ENCODE results near the gene CEBPG.

CEBPG gene

DNA sequence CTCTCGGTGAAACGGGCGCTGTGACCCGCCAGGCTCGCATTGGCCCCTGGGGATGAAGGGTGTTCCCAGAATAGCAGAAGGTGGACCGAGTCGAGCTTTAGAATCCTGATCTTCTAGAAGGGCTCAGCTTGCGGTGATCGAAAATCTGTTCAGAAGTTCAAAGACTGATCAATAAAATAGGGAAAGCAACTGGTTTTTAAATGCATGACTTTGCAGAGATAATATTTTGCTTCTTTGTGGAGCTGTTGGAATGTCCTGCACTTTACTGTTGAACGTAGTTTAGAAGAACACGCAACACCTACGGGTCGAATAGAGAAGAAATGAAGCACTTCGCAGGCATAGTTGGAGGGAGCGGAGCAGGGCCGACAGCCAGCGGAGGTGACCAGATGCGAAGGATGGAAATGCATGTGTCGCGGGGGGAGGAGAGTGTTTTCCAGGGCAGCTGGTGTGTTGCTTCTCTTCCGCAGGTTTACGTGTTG lies 766 bp downstream of the CEBPG start:
- H4K91ac ChIP-seq (ENCODE audit: low read depth, low read length, poor library complexity): no peak overlapping the region
- H2BK15ac ChIP-seq (ENCODE audit: low read length): no peak overlapping the region
- H3K4ac ChIP-seq (ENCODE audit: low read length): no peak overlapping the region
- no peak overlapping the region for H3K27ac ChIP-seq (replicated peaks; ENCODE audit: low read length)
- H2AK5ac ChIP-seq (ENCODE audit: low read depth, low read length): no peak overlapping the region
- H3K27me3 ChIP-seq (ENCODE audit: control insufficient read depth in 3 of 3, insufficient read depth in 3 of 3, low read depth in 1 of 3, low read length in 3 of 3): peaks cover 0 to 5% (median 0%) of the 10 kb centered on the region in 3 experiments
- no peaks in the 10 kb centered on the region for H3K79me1 ChIP-seq (ENCODE audit: low read depth, low read length)
- no peak overlapping the region for H3K23ac ChIP-seq (ENCODE audit: low read depth, low read length, poor library complexity)
- H4K8ac ChIP-seq (ENCODE audit: low read depth, low read length): no peak overlapping the region
- H3K18ac ChIP-seq (ENCODE audit: low read length): no peak overlapping the region
- H2AFZ ChIP-seq (ENCODE audit: low read length): peak overlapping the region; percentile 99
- no peaks in the 10 kb centered on the region for H3K9me3 ChIP-seq (replicated peaks in 1 of 2; ENCODE audit: control insufficient read depth in 2 of 2, insufficient read depth in 1 of 2, low read depth in 1 of 2, low read length in 2 of 2)
- H3K36me3 ChIP-seq (replicated peaks in 1 of 2; ENCODE audit: control insufficient read depth in 2 of 2, insufficient read depth in 2 of 2, low read length in 2 of 2): peaks cover 2 to 27% of the 10 kb centered on the region in 2 donors
- no peak for DNase-seq (ENCODE audit: low spot score)
- H3K4me1 ChIP-seq (ENCODE audit: control insufficient read depth in 2 of 2, insufficient read depth in 1 of 2, low read depth in 1 of 2, low read length in 2 of 2): peaks cover 5 to 16% of the 10 kb centered on the region in 2 donors
- no peak overlapping the region for H2BK5ac ChIP-seq (ENCODE audit: low read length)
- H2BK12ac ChIP-seq (ENCODE audit: low read length): no peak overlapping the region
- H3K14ac ChIP-seq (ENCODE audit: low read length): no peak overlapping the region
- peak overlapping the region; percentile 62 to 100 for H3K4me3 ChIP-seq (ENCODE audit: low read length in 2 of 2)
- WGBS, 2 donors (ENCODE audit: extremely low coverage in 2 of 2, insufficient read length in 2 of 2, insufficient replicate concordance in 1 of 2): no CpG with 5 or more reads among the region's 22 CpGs
- no peak overlapping the region for H2BK120ac ChIP-seq (ENCODE audit: low read depth, low read length)
- peak overlapping the region; percentile 85 for H3K9ac ChIP-seq (ENCODE audit: low read depth, low read length, poor library complexity)
- H3K4me2 ChIP-seq (ENCODE audit: insufficient read depth, low read length, poor library complexity, severe bottlenecking): peak overlapping the region; percentile 67

- Histone ChIP-seq H3K4me2 (ENCODE audit: insufficient read depth, low read length, poor library complexity, severe bottlenecking) (no peak overlapping the region), H2BK120ac (ENCODE audit: low read depth, low read length) (no peak overlapping the region), H3K4ac (ENCODE audit: low read length) (no peak overlapping the region), H3K4me1 (ENCODE audit: control insufficient read depth in 2 of 2, insufficient read depth in 1 of 2, low read depth in 1 of 2, low read length in 2 of 2) (peaks cover 5 to 16% of the 10 kb centered on the region in 2 donors), H4K91ac (ENCODE audit: low read depth, low read length, poor library complexity) (no peak overlapping the region), H3K9me3 (replicated peaks in 1 of 2; ENCODE audit: control insufficient read depth in 2 of 2, insufficient read depth in 1 of 2, low read depth in 1 of 2, low read length in 2 of 2) (no peaks in the 10 kb centered on the region), H2BK15ac (ENCODE audit: low read length) (no peak overlapping the region), H3K27me3 (ENCODE audit: control insufficient read depth in 3 of 3, insufficient read depth in 3 of 3, low read depth in 1 of 3, low read length in 3 of 3) (no peaks in the 10 kb centered on the region), H3K18ac (ENCODE audit: low read length) (no peak overlapping the region), H3K79me1 (ENCODE audit: low read depth, low read length) (no peaks in the 10 kb centered on the region), H2AFZ (ENCODE audit: low read length) (no peak overlapping the region), H3K4me3 (ENCODE audit: low read length in 2 of 2) (peak overlapping the region in 1 of 2 donors; percentile 62), H3K36me3 (replicated peaks in 1 of 2; ENCODE audit: control insufficient read depth in 2 of 2, insufficient read depth in 2 of 2, low read length in 2 of 2) (peaks cover 5 to 37% of the 10 kb centered on the region in 2 donors), H3K23ac (ENCODE audit: low read depth, low read length, poor library complexity) (no peak overlapping the region), H3K27ac (replicated peaks; ENCODE audit: low read length) (no peak overlapping the region), H3K14ac (ENCODE audit: low read length) (no peak overlapping the region), H2BK5ac (ENCODE audit: low read length) (no peak overlapping the region), H3K9ac (ENCODE audit: low read depth, low read length, poor library complexity) (no peak overlapping the region), H4K8ac (ENCODE audit: low read depth, low read length) (no peak overlapping the region), H2BK12ac (ENCODE audit: low read length) (no peak overlapping the region), H2AK5ac (ENCODE audit: low read depth, low read length) (no peak overlapping the region)
- DNase-seq (ENCODE audit: low spot score): no peak
- WGBS, 2 donors (ENCODE audit: extremely low coverage in 2 of 2, insufficient read length in 2 of 2, insufficient replicate concordance in 1 of 2): no CpG with 5 or more reads among the region's 9 CpGs
Measured at GRCh38 chr19:33375156-33375836, 1.8 kb downstream of the CEBPG start.

- peak overlapping the region in 1 of 2 donors; percentile 0 for H3K4me3 ChIP-seq (ENCODE audit: low read length in 2 of 2)
- no peak overlapping the region for H3K14ac ChIP-seq (ENCODE audit: low read length)
- no peak overlapping the region for H2AFZ ChIP-seq (ENCODE audit: low read length)
- no peak overlapping the region for H3K4me2 ChIP-seq (ENCODE audit: insufficient read depth, low read length, poor library complexity, severe bottlenecking)
- 100% methylated on average over 1 of the region's 1 CpG; no CpG with 5 or more reads in 1 of the 2 donors for WGBS, 2 donors (ENCODE audit: extremely low coverage in 2 of 2, insufficient read length in 2 of 2, insufficient replicate concordance in 1 of 2)
- H2BK12ac ChIP-seq (ENCODE audit: low read length): no peak overlapping the region
- H2BK15ac ChIP-seq (ENCODE audit: low read length): no peak overlapping the region
- no peak overlapping the region for H3K9ac ChIP-seq (ENCODE audit: low read depth, low read length, poor library complexity)
- H3K9me3 ChIP-seq (replicated peaks in 1 of 2; ENCODE audit: control insufficient read depth in 2 of 2, insufficient read depth in 1 of 2, low read depth in 1 of 2, low read length in 2 of 2): no peaks in the 10 kb centered on the region
- no peak overlapping the region for H3K27ac ChIP-seq (replicated peaks; ENCODE audit: low read length)
- H3K23ac ChIP-seq (ENCODE audit: low read depth, low read length, poor library complexity): no peak overlapping the region
- peaks cover 5 to 42% of the 10 kb centered on the region in 2 donors for H3K36me3 ChIP-seq (replicated peaks in 1 of 2; ENCODE audit: control insufficient read depth in 2 of 2, insufficient read depth in 2 of 2, low read length in 2 of 2)
- H3K27me3 ChIP-seq (ENCODE audit: control insufficient read depth in 3 of 3, insufficient read depth in 3 of 3, low read depth in 1 of 3, low read length in 3 of 3): no peaks in the 10 kb centered on the region
- DNase-seq (ENCODE audit: low spot score): no peak
- no peak overlapping the region for H3K18ac ChIP-seq (ENCODE audit: low read length)
- peaks cover 5 to 16% of the 10 kb centered on the region in 2 donors for H3K4me1 ChIP-seq (ENCODE audit: control insufficient read depth in 2 of 2, insufficient read depth in 1 of 2, low read depth in 1 of 2, low read length in 2 of 2)
- no peak overlapping the region for H3K4ac ChIP-seq (ENCODE audit: low read length)
- no peak overlapping the region for H2AK5ac ChIP-seq (ENCODE audit: low read depth, low read length)
- no peak overlapping the region for H4K91ac ChIP-seq (ENCODE audit: low read depth, low read length, poor library complexity)
- no peak overlapping the region for H2BK120ac ChIP-seq (ENCODE audit: low read depth, low read length)
- no peak overlapping the region for H2BK5ac ChIP-seq (ENCODE audit: low read length)
- no peaks in the 10 kb centered on the region for H3K79me1 ChIP-seq (ENCODE audit: low read depth, low read length)
- H4K8ac ChIP-seq (ENCODE audit: low read depth, low read length): no peak overlapping the region
Measured at GRCh38 chr19:33375837-33376159, 2.3 kb downstream of the CEBPG start.

GRCh38 chr19:33376423-33376822 lies 2.9 kb downstream of the CEBPG start:
- Histone ChIP-seq H3K14ac (ENCODE audit: low read length) (no peak overlapping the region), H2AFZ (ENCODE audit: low read length) (no peak overlapping the region)
- no peak for DNase-seq (ENCODE audit: low spot score)

More at GRCh38 chr19:33376423-33376822, 2.9 kb downstream of the CEBPG start:
- peaks cover 5 to 49% of the 10 kb centered on the region in 2 donors for H3K36me3 ChIP-seq (replicated peaks in 1 of 2; ENCODE audit: control insufficient read depth in 2 of 2, insufficient read depth in 2 of 2, low read length in 2 of 2)
- no peak overlapping the region for H4K8ac ChIP-seq (ENCODE audit: low read depth, low read length)
- no peak overlapping the region for H3K9ac ChIP-seq (ENCODE audit: low read depth, low read length, poor library complexity)
- no peaks in the 10 kb centered on the region for H3K27me3 ChIP-seq (ENCODE audit: control insufficient read depth in 3 of 3, insufficient read depth in 3 of 3, low read depth in 1 of 3, low read length in 3 of 3)
- no peak overlapping the region for H2BK5ac ChIP-seq (ENCODE audit: low read length)
- H3K4me1 ChIP-seq (ENCODE audit: control insufficient read depth in 2 of 2, insufficient read depth in 1 of 2, low read depth in 1 of 2, low read length in 2 of 2): peaks cover 5 to 16% of the 10 kb centered on the region in 2 donors
- H3K4me3 ChIP-seq (ENCODE audit: low read length in 2 of 2): no peak overlapping the region
- H2BK120ac ChIP-seq (ENCODE audit: low read depth, low read length): no peak overlapping the region
- H3K9me3 ChIP-seq (replicated peaks in 1 of 2; ENCODE audit: control insufficient read depth in 2 of 2, insufficient read depth in 1 of 2, low read depth in 1 of 2, low read length in 2 of 2): no peaks in the 10 kb centered on the region
- H3K4ac ChIP-seq (ENCODE audit: low read length): no peak overlapping the region
- no peak overlapping the region for H2AK5ac ChIP-seq (ENCODE audit: low read depth, low read length)
- H3K18ac ChIP-seq (ENCODE audit: low read length): no peak overlapping the region
- no peak overlapping the region for H2BK12ac ChIP-seq (ENCODE audit: low read length)
- WGBS, 2 donors (ENCODE audit: extremely low coverage in 2 of 2, insufficient read length in 2 of 2, insufficient replicate concordance in 1 of 2): no CpG with 5 or more reads among the region's 2 CpGs
- H3K23ac ChIP-seq (ENCODE audit: low read depth, low read length, poor library complexity): no peak overlapping the region
- H2BK15ac ChIP-seq (ENCODE audit: low read length): no peak overlapping the region
- no peaks in the 10 kb centered on the region for H3K79me1 ChIP-seq (ENCODE audit: low read depth, low read length)
- no peak overlapping the region for H4K91ac ChIP-seq (ENCODE audit: low read depth, low read length, poor library complexity)
- H3K4me2 ChIP-seq (ENCODE audit: insufficient read depth, low read length, poor library complexity, severe bottlenecking): no peak overlapping the region
- H3K27ac ChIP-seq (replicated peaks; ENCODE audit: low read length): no peak overlapping the region

All from neuronal stem cell (in vitro differentiated cells).